ENCODE results near the gene PLOD3. TPM values are rescaled to one million over a fixed set of nuclear protein-coding genes. Genes with fewer than 3 reads are reported as not detected.

The PLOD3 gene
- total and polyA plus RNA-seq, 9 of the 15 experiments (the other 6 are each of a cell fraction or from before 2014, with no cell fraction given) = 2.8 to 101 (median 30.9) TPM

DNA sequence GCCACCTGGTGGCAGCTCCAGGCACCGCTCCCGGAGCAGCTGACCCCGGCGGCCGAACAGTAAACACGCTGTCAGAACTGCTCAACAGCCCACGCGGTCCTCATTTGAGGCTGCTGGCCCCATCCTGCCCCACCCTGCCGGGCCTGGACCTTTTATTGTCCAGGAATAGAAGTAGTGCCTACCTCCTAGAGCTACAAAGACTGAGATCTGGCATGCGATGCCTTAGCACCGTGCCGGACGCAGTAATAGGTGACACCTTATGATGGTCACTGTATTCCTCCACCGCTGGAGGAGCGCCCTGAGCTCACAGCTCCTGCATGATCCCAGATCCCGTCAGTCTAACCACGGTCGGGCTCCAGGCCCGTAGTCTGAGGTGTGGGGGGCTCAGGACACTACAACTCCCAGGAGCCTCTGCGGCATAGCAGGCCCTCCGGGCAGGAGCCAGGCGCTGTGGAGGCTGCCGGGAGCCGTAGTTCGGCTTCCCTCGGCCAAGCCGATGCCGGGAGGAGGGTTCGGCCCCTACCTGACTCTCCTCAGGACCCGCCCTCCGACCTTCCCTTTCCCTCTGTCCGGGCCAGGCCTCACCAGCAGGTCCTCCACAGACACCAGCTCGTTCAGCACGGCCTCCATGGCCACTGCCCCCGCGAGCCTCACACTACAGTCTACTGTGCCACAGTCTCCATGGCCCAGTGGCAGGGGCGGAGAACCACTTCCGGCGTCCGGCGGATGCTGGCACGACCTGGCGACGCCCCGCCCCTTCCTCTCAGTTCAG, 27.2 kb upstream of the PLOD3 start, which contains the start of gene FIS1 (continued):
- TF ChIP-seq RNF219 (CRISPR knock-in tag; IDR thresholded peaks at IDR 0.05) (no peak), PTRF (tag; IDR thresholded peaks at IDR 0.05) (no peak), ZNF24 (IDR thresholded peaks at IDR 0.05) (no peak), ZFPM2 (CRISPR knock-in tag; IDR thresholded peaks at IDR 0.05) (no peak), ZBTB34 (CRISPR knock-in tag; IDR thresholded peaks at IDR 0.05) (no peak), ZNF668 (CRISPR knock-in tag; IDR thresholded peaks at IDR 0.05) (0 out of 2 replicates have a peak, but pooled peaks have one; percentile 33), ESRRA (IDR thresholded peaks at IDR 0.05; ENCODE audit: borderline replicate concordance, low read depth) (peak; percentile 58; the same call in 1 of the 2 replicates), POLR2A (conservative IDR thresholded peaks at IDR 0.05) (peak; percentile 97), ZNF121 (CRISPR knock-in tag; conservative IDR thresholded peaks at IDR 0.05) (no peak), RBM34 (IDR thresholded peaks at IDR 0.05; ENCODE audit: borderline replicate concordance, insufficient read depth, low read length) (no peak), NFATC3 (IDR thresholded peaks at IDR 0.05) (no peak), CEBPB (tag; IDR thresholded peaks at IDR 0.05) (0 out of 2 replicates have a peak, but pooled peaks have one; percentile 60), POLR3A (IDR thresholded peaks at IDR 0.05; ENCODE audit: borderline replicate concordance, extremely low read depth, insufficient read depth, insufficient read length) (no peak), MCM7 (IDR thresholded peaks at IDR 0.05) (no peak), MCM2 (IDR thresholded peaks at IDR 0.05; ENCODE audit: low read depth) (no peak), HNRNPL (IDR thresholded peaks at IDR 0.05; ENCODE audit: low read depth, low read length) (peak; percentile 84), STAT6 (CRISPR knock-in tag; IDR thresholded peaks at IDR 0.05) (no peak; the same call in 1 of the 2 replicates), PHB (CRISPR knock-in tag; IDR thresholded peaks at IDR 0.05) (no peak), ARID4B (CRISPR knock-in tag; IDR thresholded peaks at IDR 0.05) (peak; percentile 92)

Data from K562 (cell line).